ENCODE results near the gene ADARB1. TPM values are rescaled to one million over a fixed set of nuclear protein-coding genes. Genes with fewer than 3 reads are reported as not detected.

The ADARB1 gene
- total RNA-seq, 1 experiment from 2014 or later = 7.9 TPM

Other genes with a start within 250 kb of the ADARB1 start
- 403 and 590 TPM in 2 replicates for gene PTTG1IP, start 200.9 kb upstream of the ADARB1 start, total RNA-seq (2014; rRNA removed; shearing (Covaris generic))
- 116 and 120 TPM in 2 replicates for gene ITGB2, start 153.7 kb upstream of the ADARB1 start, total RNA-seq (2014; rRNA removed; shearing (Covaris generic))
- gene SLX9, start 134.6 kb upstream of the ADARB1 start, total RNA-seq (2014; rRNA removed; shearing (Covaris generic)) = 25.5 and 31.6 TPM in 2 replicates
- 32.6 and 42.0 TPM in 2 replicates for gene POFUT2, start 213.3 kb downstream of the ADARB1 start, total RNA-seq (2014; rRNA removed; shearing (Covaris generic))